Liver (tissue), 9 donors: ENCODE measurements around the gene PRKN. TPM values are rescaled to one million over a fixed set of nuclear protein-coding genes. Genes with fewer than 3 reads are reported as not detected.

ENCODE experiments used
- DNase-seq: peaks from one replicate; pipeline ENCODE4 v3.0.0-alpha.2; 2017; ENCODE audit warnings: low spot score
- H3K27ac ChIP-seq, 2 donors: one replicate each; pipeline ENCODE4 v1.7.0; 2013; ENCODE audit warnings: inconsistent platforms in 2 of 2, low read length in 2 of 2, control low read depth in 1 of 2, low read depth in 1 of 2, mild to moderate bottlenecking in 1 of 2
- H3K27me3 ChIP-seq, 4 donors: one replicate each; pipeline versions ENCODE4 v1.6.1 to v1.7.0; 2013; ENCODE audit warnings: low read length in 3 of 4, inconsistent platforms in 1 of 4, mild to moderate bottlenecking in 1 of 4, moderate library complexity in 1 of 4; ENCODE audit not compliant: control insufficient read depth in 4 of 4, insufficient read depth in 4 of 4
- H3K36me3 ChIP-seq, 4 donors: one replicate each; pipeline versions ENCODE4 v1.6.1 to v1.7.0; 2013; ENCODE audit warnings: low read length in 3 of 4, mild to moderate bottlenecking in 3 of 4, low read depth in 1 of 4, moderate library complexity in 1 of 4; ENCODE audit not compliant: control insufficient read depth in 4 of 4, insufficient read depth in 3 of 4
- H3K4me1 ChIP-seq, 4 donors: one replicate each; pipeline versions ENCODE4 v1.6.1 to v1.7.0; 2013; ENCODE audit warnings: low read length in 3 of 4, mild to moderate bottlenecking in 3 of 4, moderate library complexity in 1 of 4; ENCODE audit not compliant: control insufficient read depth in 4 of 4, insufficient read depth in 4 of 4
- H3K4me3 ChIP-seq, 3 donors: one replicate each; pipeline versions ENCODE4 v1.6.1 to v1.7.0; 2013; ENCODE audit warnings: low read length in 3 of 3, control low read depth in 1 of 3, low read depth in 1 of 3, mild to moderate bottlenecking in 1 of 3
- H3K9ac ChIP-seq, 2 donors: one replicate each; pipeline ENCODE4 v1.7.0; 2013; ENCODE audit warnings: low read length in 2 of 2, mild to moderate bottlenecking in 2 of 2, moderate library complexity in 2 of 2, control low read depth in 1 of 2, low read depth in 1 of 2
- H3K9me3 ChIP-seq, 4 donors: one replicate each; pipeline versions ENCODE4 v1.6.1 to v1.7.0; 2013; ENCODE audit warnings: low read length in 3 of 4; ENCODE audit not compliant: control insufficient read depth in 4 of 4
- EGR1 ChIP-seq, 2 donors: IDR thresholded peaks; 2 replicates each; pipeline ENCODE4 v1.6.1; 2016 to 2018; ENCODE audit warnings: antibody characterized with exemption in 2 of 2, low read depth in 2 of 2
- FOXA1 ChIP-seq: IDR thresholded peaks from 2 replicates; pipeline ENCODE4 v1.6.1; 2016; ENCODE audit warnings: antibody characterized with exemption
- GABPA ChIP-seq, 2 donors: IDR thresholded peaks in 1 of 2; conservative IDR thresholded peaks in 1 of 2; 2 replicates each; pipeline ENCODE4 v1.6.1; 2016; ENCODE audit warnings: antibody characterized with exemption in 2 of 2, mild to moderate bottlenecking in 1 of 2, moderate library complexity in 1 of 2
- HNF4A ChIP-seq, 2 donors: conservative IDR thresholded peaks; 2 replicates each; pipeline ENCODE4 v1.6.1; 2016; ENCODE audit warnings: antibody characterized with exemption in 2 of 2, mild to moderate bottlenecking in 2 of 2
- HNF4G ChIP-seq: IDR thresholded peaks from 2 replicates; pipeline ENCODE4 v1.6.1; 2016; ENCODE audit warnings: antibody characterized with exemption
- JUND ChIP-seq, 2 donors: IDR thresholded peaks; 2 replicates each; pipeline ENCODE4 v1.6.1; 2016; ENCODE audit warnings: antibody characterized with exemption in 2 of 2
- RXRA ChIP-seq, 2 donors: IDR thresholded peaks; 2 replicates each; pipeline ENCODE4 v1.6.1; 2017 to 2018; ENCODE audit warnings: antibody characterized with exemption in 2 of 2, mild to moderate bottlenecking in 1 of 2
- WGBS: extraction: QIAGEN DNeasy Blood & Tissue Kit; methylation state at CpG from one replicate; pipeline ENCODE4 v1.1.7; 2013; 5-methylcytosine and 5-hydroxymethylcytosine counted together
- polyA plus RNA-seq, 2 donors: library from polyadenylated mRNA; stranded (reverse) in 1 of 2; unstranded in 1 of 2; fragments of 200-250 nt in 1 of 2; fragments of >200 nt in 1 of 2; fragmentation: Nextera tagmentation in 1 of 2; extraction: Ambion mirVana in 1 of 2; gene quantifications; one replicate each; pipeline versions ENCODE4 v1.2.1 to v1.2.3, GENCODE V29; 2013 to 2015
- total RNA-seq, 2 donors: library from RNA; depleted of rRNA; stranded (reverse); fragments of >200 nt; gene quantifications; one replicate each; pipeline ENCODE4 v1.2.3, GENCODE V29; 2014
- TF ChIP-seq, protein P1 (sequence below): IDR thresholded peaks from 2 replicates; pipeline ENCODE4 v1.6.1; 2016; ENCODE audit warnings: antibody characterized with exemption
- TF ChIP-seq, protein P2 (sequence below): IDR thresholded peaks from 2 replicates; pipeline ENCODE4 v1.6.1; 2016; ENCODE audit warnings: antibody characterized with exemption
- TF ChIP-seq, protein P3 (sequence below): IDR thresholded peaks from 2 replicates; pipeline ENCODE4 v1.6.1; 2016; ENCODE audit warnings: antibody characterized with exemption, mild to moderate bottlenecking
- donor health status: healthy.
- donor health status: healthy.
- donor health status: healthy.
- donor health status: healthy.
- donor health status: healthy.

PRKN gene
- total and polyA plus RNA-seq, 4 donors = 0.47 to 4.1 (median 3.2) TPM

DNA sequence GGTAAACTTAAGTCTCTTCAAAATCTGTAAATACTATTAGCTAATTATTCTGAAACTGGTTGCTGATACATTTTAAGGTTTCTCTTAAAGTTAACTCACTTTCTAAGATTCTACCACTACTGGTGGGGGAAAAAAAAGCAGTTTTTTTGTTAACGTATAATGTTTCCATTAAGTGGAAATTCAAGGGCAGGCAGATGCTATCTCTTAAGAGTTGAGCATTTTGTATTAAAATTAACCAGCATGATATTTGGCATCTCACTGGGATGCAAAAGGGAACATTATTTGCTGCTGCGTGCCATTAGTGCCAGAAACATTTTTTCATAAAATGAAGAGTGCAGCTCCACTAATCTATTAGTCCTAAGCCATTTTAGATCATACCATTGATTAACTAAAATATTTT lies 246.2 kb downstream of the PRKN start:
- no peak overlapping the region for H3K4me3 ChIP-seq
- H3K36me3 ChIP-seq = no peaks in the 10 kb centered on the region
- no peaks in the 10 kb centered on the region for H3K27me3 ChIP-seq
- WGBS = 96% methylated on average over 2 of the region's 2 CpGs
- H3K4me1 ChIP-seq = no peaks in the 10 kb centered on the region
- H3K9me3 ChIP-seq = no peaks in the 10 kb centered on the region
- no peak overlapping the region for H3K27ac ChIP-seq
- no peak overlapping the region for H3K9ac ChIP-seq
- DNase-seq = no peak
- TF ChIP-seq, protein P1, sequence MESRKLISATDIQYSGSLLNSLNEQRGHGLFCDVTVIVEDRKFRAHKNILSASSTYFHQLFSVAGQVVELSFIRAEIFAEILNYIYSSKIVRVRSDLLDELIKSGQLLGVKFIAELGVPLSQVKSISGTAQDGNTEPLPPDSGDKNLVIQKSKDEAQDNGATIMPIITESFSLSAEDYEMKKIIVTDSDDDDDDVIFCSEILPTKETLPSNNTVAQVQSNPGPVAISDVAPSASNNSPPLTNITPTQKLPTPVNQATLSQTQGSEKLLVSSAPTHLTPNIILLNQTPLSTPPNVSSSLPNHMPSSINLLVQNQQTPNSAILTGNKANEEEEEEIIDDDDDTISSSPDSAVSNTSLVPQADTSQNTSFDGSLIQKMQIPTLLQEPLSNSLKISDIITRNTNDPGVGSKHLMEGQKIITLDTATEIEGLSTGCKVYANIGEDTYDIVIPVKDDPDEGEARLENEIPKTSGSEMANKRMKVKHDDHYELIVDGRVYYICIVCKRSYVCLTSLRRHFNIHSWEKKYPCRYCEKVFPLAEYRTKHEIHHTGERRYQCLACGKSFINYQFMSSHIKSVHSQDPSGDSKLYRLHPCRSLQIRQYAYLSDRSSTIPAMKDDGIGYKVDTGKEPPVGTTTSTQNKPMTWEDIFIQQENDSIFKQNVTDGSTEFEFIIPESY = no peak
- TF ChIP-seq FOXA1 = no peak
- TF ChIP-seq GABPA (IDR thresholded peaks at IDR 0.05 in 1 of 2, conservative IDR thresholded peaks at IDR 0.05 in 1 of 2) = no peak
- TF ChIP-seq HNF4A (conservative IDR thresholded peaks at IDR 0.05) = no peak
- TF ChIP-seq, protein P2, sequence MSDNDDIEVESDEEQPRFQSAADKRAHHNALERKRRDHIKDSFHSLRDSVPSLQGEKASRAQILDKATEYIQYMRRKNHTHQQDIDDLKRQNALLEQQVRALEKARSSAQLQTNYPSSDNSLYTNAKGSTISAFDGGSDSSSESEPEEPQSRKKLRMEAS = no peak
- no peak for TF ChIP-seq RXRA (IDR thresholded peaks at IDR 0.05)

DNA sequence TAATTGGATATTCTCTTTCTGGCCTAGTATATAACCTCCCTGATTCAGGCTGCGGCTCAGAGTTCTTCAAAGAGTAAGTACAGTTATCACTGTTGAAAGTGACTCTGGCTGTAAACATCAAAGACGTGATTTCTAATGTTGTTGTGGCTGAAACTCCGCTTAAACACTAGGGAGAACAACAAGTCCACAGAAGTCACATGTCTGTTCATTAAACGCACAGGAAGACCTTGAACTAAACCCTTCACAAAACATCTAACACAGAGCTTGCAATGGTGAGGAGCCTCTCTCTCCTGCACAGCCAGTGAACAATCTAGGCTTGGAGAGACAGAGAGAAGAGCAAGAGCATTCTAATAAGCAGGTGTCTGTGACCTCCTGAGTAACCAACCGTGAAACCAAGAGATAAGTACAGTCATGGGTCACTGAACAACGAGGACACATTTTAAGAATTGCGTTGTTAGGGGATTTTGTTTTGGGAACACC lies 249.3 kb downstream of the PRKN start:
- H3K4me1 ChIP-seq = no peaks in the 10 kb centered on the region
- H3K27me3 ChIP-seq = no peaks in the 10 kb centered on the region
- no peaks in the 10 kb centered on the region for H3K9me3 ChIP-seq
- no peak overlapping the region for H3K27ac ChIP-seq
- TF ChIP-seq FOXA1 (no peak), HNF4G (no peak), EGR1 (IDR thresholded peaks at IDR 0.05; ENCODE audit: low read depth in 2 of 2) (no peak), GABPA (IDR thresholded peaks at IDR 0.05 in 1 of 2, conservative IDR thresholded peaks at IDR 0.05 in 1 of 2) (no peak)
- TF ChIP-seq, protein P3, sequence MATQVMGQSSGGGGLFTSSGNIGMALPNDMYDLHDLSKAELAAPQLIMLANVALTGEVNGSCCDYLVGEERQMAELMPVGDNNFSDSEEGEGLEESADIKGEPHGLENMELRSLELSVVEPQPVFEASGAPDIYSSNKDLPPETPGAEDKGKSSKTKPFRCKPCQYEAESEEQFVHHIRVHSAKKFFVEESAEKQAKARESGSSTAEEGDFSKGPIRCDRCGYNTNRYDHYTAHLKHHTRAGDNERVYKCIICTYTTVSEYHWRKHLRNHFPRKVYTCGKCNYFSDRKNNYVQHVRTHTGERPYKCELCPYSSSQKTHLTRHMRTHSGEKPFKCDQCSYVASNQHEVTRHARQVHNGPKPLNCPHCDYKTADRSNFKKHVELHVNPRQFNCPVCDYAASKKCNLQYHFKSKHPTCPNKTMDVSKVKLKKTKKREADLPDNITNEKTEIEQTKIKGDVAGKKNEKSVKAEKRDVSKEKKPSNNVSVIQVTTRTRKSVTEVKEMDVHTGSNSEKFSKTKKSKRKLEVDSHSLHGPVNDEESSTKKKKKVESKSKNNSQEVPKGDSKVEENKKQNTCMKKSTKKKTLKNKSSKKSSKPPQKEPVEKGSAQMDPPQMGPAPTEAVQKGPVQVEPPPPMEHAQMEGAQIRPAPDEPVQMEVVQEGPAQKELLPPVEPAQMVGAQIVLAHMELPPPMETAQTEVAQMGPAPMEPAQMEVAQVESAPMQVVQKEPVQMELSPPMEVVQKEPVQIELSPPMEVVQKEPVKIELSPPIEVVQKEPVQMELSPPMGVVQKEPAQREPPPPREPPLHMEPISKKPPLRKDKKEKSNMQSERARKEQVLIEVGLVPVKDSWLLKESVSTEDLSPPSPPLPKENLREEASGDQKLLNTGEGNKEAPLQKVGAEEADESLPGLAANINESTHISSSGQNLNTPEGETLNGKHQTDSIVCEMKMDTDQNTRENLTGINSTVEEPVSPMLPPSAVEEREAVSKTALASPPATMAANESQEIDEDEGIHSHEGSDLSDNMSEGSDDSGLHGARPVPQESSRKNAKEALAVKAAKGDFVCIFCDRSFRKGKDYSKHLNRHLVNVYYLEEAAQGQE = no peak
- no peak overlapping the region for H3K9ac ChIP-seq
- WGBS = 79% methylated on average over 7 of the region's 7 CpGs
- no peak for DNase-seq
- H3K4me3 ChIP-seq = no peak overlapping the region
- H3K36me3 ChIP-seq = no peaks in the 10 kb centered on the region

DNA sequence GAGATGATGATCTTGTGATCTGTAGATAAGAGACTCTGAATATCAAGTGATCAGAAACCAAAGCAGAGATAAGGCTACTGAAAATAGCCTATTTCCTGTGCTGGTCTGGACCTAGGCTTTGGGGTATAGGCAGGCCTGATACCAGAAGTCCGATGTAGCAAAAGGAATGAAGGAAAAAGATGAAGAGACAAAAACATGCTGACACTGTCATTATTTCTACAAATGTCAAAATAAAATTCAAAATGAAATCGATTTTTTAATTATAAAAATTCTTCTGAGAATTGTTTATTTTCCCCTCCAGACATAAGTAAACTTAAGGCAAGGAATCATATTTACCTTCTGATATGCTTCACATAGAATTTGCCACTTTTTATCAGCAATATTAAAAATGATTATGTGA lies 252.8 kb downstream of the PRKN start:
- H3K4me1 ChIP-seq = no peaks in the 10 kb centered on the region
- no peak overlapping the region for H3K9ac ChIP-seq
- DNase-seq = no peak
- TF ChIP-seq, protein P1 = no peak
- TF ChIP-seq JUND (IDR thresholded peaks at IDR 0.05) = no peak
- TF ChIP-seq, protein P2 = no peak
- no peak for TF ChIP-seq EGR1 (IDR thresholded peaks at IDR 0.05; ENCODE audit: low read depth in 2 of 2)
- TF ChIP-seq, protein P3 = no peak
- no peaks in the 10 kb centered on the region for H3K36me3 ChIP-seq
- no peaks in the 10 kb centered on the region for H3K27me3 ChIP-seq
- no peak overlapping the region for H3K4me3 ChIP-seq
- 61% methylated on average over 2 of the region's 2 CpGs for WGBS
- no peaks in the 10 kb centered on the region for H3K9me3 ChIP-seq
- no peak overlapping the region for H3K27ac ChIP-seq
